ENCODE results near the gene SLU7. TPM values are rescaled to one million over a fixed set of nuclear protein-coding genes. Genes with fewer than 3 reads are reported as not detected.
A peak's percentile ranks its signal among the peaks of the same experiment; 100 is the strongest.

The SLU7 gene
- total RNA-seq, 1 donor from 2014 or later = 55.1 TPM

DNA sequence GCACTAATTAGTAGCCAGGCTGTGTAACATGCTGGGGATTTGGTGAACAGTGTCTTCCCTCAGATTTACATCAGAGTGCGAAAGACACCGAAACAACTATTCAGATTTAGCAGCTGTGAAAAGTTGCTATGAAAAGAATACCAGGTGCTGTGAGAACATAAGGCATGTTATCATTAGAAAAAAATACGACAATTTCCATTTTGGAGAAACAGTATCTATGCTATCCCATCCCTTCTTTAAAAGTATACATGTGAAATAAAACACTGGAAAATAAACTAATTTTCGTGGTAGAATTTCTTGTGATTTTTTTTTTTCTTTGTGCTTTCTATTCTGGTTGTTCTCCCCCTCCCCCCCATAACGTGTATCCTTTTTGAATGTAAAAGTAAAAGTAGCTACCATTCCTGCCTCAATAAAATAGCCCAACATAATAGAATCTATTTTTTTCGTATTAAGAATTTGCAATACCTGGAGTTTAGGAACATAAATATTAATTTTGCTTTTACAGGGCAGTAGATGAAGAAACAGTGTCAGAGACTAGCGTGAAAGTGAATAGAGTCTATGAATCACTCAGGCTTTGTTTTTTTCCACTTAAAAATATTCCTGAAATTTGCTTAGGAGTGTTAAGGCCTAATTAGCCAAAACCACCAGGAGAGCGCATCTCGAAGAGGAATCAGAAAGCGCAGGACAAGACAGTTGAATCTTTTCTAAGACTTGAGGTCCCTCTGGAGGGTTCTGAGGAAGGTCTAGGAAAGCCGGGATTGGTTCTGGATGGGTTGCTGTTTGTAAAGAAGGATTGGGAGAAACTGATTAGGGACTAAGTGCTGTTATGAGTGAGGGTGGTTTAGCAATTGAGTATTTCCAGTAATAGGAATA lies 813 bp upstream of the SLU7 start:
- H3K27me3 ChIP-seq (ENCODE audit: low read depth) = no peaks in the 10 kb centered on the region
- intact Hi-C loops (cut with DNase I) = no loop called here
- peaks cover 7% of the 10 kb centered on the region for H3K36me3 ChIP-seq
- peak overlapping the region; percentile 81 for H3K4me3 ChIP-seq
- no peak for DNase-seq
- TF ChIP-seq, protein P1, sequence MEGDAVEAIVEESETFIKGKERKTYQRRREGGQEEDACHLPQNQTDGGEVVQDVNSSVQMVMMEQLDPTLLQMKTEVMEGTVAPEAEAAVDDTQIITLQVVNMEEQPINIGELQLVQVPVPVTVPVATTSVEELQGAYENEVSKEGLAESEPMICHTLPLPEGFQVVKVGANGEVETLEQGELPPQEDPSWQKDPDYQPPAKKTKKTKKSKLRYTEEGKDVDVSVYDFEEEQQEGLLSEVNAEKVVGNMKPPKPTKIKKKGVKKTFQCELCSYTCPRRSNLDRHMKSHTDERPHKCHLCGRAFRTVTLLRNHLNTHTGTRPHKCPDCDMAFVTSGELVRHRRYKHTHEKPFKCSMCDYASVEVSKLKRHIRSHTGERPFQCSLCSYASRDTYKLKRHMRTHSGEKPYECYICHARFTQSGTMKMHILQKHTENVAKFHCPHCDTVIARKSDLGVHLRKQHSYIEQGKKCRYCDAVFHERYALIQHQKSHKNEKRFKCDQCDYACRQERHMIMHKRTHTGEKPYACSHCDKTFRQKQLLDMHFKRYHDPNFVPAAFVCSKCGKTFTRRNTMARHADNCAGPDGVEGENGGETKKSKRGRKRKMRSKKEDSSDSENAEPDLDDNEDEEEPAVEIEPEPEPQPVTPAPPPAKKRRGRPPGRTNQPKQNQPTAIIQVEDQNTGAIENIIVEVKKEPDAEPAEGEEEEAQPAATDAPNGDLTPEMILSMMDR (IDR thresholded peaks at IDR 0.05) = no peak
- ATAC-seq = no peak
- H3K4me1 ChIP-seq = peaks cover 36% of the 10 kb centered on the region
- peak overlapping the region; percentile 91 for H3K27ac ChIP-seq
- no peaks in the 10 kb centered on the region for H3K9me3 ChIP-seq

DNA sequence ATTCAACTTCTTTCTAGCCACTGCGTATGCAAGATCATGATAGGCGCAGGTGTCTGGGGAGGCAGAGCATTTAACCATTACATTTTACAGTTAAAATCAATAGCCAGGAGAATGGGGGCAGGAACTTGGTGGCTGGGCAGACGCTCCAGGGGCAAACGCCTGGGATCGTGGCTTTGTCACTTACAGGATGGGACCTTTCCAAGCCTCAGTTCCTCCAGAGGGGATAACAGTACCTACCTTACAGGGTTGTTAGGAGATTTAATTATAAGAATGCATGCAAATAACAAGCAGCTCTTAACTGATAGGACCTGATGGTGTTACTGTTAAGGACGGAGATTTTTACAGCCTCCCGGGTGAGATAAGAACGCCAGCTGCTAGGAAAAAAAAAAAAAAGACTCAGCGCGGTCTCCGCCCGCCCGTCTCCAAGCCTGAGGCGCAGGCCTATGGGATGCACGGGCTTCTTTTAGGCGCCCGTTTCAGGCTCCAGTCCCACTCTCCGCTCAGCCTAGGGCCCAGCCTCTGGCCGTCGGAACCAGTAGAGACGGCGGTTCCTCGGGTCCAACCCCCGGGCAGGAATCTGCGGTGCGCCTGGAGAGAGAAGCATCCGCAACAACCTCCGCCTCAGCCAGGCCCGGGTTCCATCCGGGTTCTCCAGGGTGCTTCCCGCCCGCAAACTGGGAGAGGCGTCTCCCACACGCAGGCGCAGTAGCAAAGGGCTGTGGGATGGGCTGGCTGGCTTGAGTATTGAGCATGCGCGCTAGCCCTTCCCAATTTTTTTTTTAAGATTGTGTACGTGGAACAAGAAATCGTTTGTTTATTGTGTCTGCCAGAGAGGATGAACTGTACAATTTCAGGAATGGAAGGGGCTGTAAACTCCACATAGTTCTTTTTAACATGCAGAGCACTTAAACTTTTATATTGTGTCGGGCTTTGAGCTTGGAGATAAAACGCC lies 19.2 kb downstream of the SLU7 start, which contains the start of gene FAM200C:
FAM200C (minus strand) TSS at position 653 of the 952 bp plus-strand sequence. CDS start 4,564 bp downstream, outside the sequence.
- intact Hi-C loops (cut with DNase I) = no loop called here
- peak within 1 kb of the TSS; percentile 84 for H3K27ac ChIP-seq
- H3K4me1 ChIP-seq = peaks cover 20% of the 10 kb centered on the region
- peak; percentile 93 for DNase-seq
- H3K36me3 ChIP-seq = peaks cover 33% of the 10 kb centered on the region
- H3K27me3 ChIP-seq (ENCODE audit: low read depth) = no peaks in the 10 kb centered on the region
- H3K9me3 ChIP-seq = no peaks in the 10 kb centered on the region
- TF ChIP-seq, protein P1 (IDR thresholded peaks at IDR 0.05) = no peak
- peak; percentile 99 to 100 for ATAC-seq
- peak within 1 kb of the TSS; percentile 73 for H3K4me3 ChIP-seq

DNA sequence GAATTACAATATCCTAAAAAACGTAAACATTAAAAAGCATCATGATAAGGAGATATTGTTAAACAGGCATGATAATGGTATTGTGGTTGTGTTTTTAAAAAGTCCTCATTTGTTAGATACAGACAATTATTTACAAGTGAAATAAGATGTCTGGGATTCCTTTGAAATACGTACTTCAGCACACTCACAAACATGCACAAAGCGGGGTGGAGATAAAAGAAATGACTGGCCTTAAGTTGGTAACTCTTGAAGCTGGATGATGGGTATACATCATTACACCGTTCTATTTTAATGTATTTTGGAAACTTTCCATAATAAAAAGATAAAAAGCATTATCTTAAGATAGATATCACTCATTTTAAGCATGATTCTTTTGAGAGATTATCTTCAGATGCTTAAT lies 20.1 kb downstream of the SLU7 start:
- Histone ChIP-seq H3K9me3 (no peaks in the 10 kb centered on the region), H3K27me3 (ENCODE audit: low read depth) (no peaks in the 10 kb centered on the region), H3K27ac (peak overlapping the region; percentile 84), H3K36me3 (peaks cover 24% of the 10 kb centered on the region), H3K4me3 (peak overlapping the region; percentile 73), H3K4me1 (peaks cover 20% of the 10 kb centered on the region)
- ATAC-seq (no peak), DNase-seq (no peak)
- intact Hi-C loops (cut with DNase I) = no loop called here
- TF ChIP-seq, protein P1 (IDR thresholded peaks at IDR 0.05) = no peak

DNA sequence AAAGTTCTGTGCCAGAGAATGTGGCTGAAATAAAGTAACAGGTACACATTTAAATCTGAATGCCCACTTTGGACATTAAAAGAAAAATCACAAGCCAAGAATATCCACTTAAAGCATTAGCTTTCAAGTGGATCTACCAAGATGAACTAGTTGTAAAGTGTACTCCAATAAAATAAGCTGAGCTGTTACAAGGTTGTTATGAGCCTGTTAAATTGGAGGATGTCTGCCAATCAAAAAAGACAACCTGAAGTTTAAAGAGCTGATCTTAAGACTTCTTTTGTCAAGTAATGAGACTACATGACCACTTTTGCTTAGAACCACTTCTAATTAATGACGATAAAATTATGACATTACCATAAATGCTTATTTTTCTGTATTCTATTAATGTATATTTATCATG lies 21.4 kb downstream of the SLU7 start:
- Histone ChIP-seq H3K27ac (no peak overlapping the region), H3K4me1 (peaks cover 25% of the 10 kb centered on the region), H3K4me3 (no peak overlapping the region), H3K27me3 (ENCODE audit: low read depth) (no peaks in the 10 kb centered on the region), H3K9me3 (no peaks in the 10 kb centered on the region), H3K36me3 (peaks cover 11% of the 10 kb centered on the region)
- DNase-seq (no peak), ATAC-seq (no peak)
- intact Hi-C loops (cut with DNase I) = no loop called here
- TF ChIP-seq, protein P1 (IDR thresholded peaks at IDR 0.05) = no peak

DNA sequence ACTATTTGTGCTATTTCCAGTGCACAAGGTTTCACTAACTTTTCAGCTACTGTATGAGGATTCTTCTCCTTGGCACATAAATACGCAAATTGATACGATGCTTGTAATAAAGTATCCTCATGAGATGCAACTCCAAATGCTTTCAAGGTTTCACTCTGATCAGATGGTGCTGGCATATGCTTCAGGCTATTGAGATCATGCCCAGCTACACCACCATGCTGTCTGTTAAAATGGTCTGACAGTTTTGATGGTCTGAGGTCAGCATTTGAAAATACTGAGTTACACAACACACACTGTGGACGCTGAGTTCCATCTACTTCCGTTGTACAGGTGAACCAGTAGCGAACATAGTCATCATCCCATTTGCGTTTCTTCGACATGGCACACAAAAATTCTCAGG lies 23.8 kb downstream of the SLU7 start:
- intact Hi-C loops (cut with DNase I) = no loop called here

More for the DNA sequence above, 23.8 kb downstream of the SLU7 start:
- no peaks in the 10 kb centered on the region for H3K27me3 ChIP-seq (ENCODE audit: low read depth)
- DNase-seq = no peak
- H3K36me3 ChIP-seq = no peaks in the 10 kb centered on the region
- peaks cover 20% of the 10 kb centered on the region for H3K4me1 ChIP-seq
- H3K27ac ChIP-seq = no peak overlapping the region
- no peak overlapping the region for H3K4me3 ChIP-seq
- ATAC-seq = no peak
- TF ChIP-seq, protein P1 (IDR thresholded peaks at IDR 0.05) = no peak
- no peaks in the 10 kb centered on the region for H3K9me3 ChIP-seq
